Tongue (tissue), 2 donors: ENCODE data around the gene DESI2. TPM values are rescaled to one million over a fixed set of nuclear protein-coding genes. Genes with fewer than 3 reads are reported as not detected.
"Not testable (repeated sequence)": the region's sequence is repeated elsewhere in the genome, so short reads cannot be mapped to it uniquely, and the experiment has no call there.

Experiments
- DNase-seq: peaks from one replicate; pipeline ENCODE4 v3.0.0-alpha.2; 2015
- total RNA-seq: library from RNA; depleted of rRNA; stranded (reverse); fragments of >200 nt; gene quantifications from one replicate; pipeline ENCODE4 v1.2.3, GENCODE V29; 2014

The DESI2 gene
- total RNA-seq, 1 donor from 2014 or later: 75.1 TPM

- DNase-seq: peak; percentile 21
These were observed 1.4 kb downstream of the DESI2 start for GRCh38 chr1:244654108-244655038.

GRCh38 chr1:244655186-244655585, 2.3 kb downstream of the DESI2 start:
- DNase-seq: no peak

- no peak for DNase-seq
These were observed 4.5 kb downstream of the DESI2 start for GRCh38 chr1:244657421-244657820.

GRCh38 chr1:244659694-244660093, 6.8 kb downstream of the DESI2 start:
- no peak for DNase-seq

- no peak for DNase-seq
These were observed 7.7 kb downstream of the DESI2 start for GRCh38 chr1:244660595-244660994.

- DNase-seq: not testable (repeated sequence)
These were observed 8.8 kb downstream of the DESI2 start for GRCh38 chr1:244661569-244662312.

- DNase-seq: no peak
These were observed 9.7 kb downstream of the DESI2 start for GRCh38 chr1:244662599-244662998.

GRCh38 chr1:244664353-244664752, 11.4 kb downstream of the DESI2 start:
- DNase-seq: no peak

- DNase-seq: peak; percentile 56
These were observed 12.9 kb downstream of the DESI2 start for GRCh38 chr1:244665771-244666217.

- DNase-seq: not testable (repeated sequence)
These were observed 13.9 kb downstream of the DESI2 start for GRCh38 chr1:244666672-244667418.

- DNase-seq: no peak
These were observed 14.9 kb downstream of the DESI2 start for GRCh38 chr1:244667797-244668196.

- peak; percentile 78 for DNase-seq
These were observed 20.2 kb downstream of the DESI2 start for GRCh38 chr1:244672946-244673682.

GRCh38 chr1:244674446-244674845, 21.5 kb downstream of the DESI2 start:
- no peak for DNase-seq

GRCh38 chr1:244675167-244675566, 22.2 kb downstream of the DESI2 start:
- no peak for DNase-seq

- DNase-seq: peak; percentile 51
These were observed 25.8 kb downstream of the DESI2 start for GRCh38 chr1:244678697-244679096.

- DNase-seq: no peak
These were observed 27.7 kb downstream of the DESI2 start for GRCh38 chr1:244680667-244681066.

GRCh38 chr1:244682087-244682486, 29.2 kb downstream of the DESI2 start:
- not testable (repeated sequence) for DNase-seq

- no peak for DNase-seq
These were observed 43.0 kb downstream of the DESI2 start for GRCh38 chr1:244695937-244696336.

- no peak for DNase-seq
These were observed 46.8 kb downstream of the DESI2 start for GRCh38 chr1:244699741-244700140.

- no peak for DNase-seq
These were observed 47.9 kb downstream of the DESI2 start for GRCh38 chr1:244700808-244701207.

GRCh38 chr1:244702620-244703019, 49.7 kb downstream of the DESI2 start:
- no peak for DNase-seq

GRCh38 chr1:244704107-244704506, 51.2 kb downstream of the DESI2 start:
- DNase-seq: no peak
